CD4-positive, alpha-beta T cell treated with Interferon gamma for 1 hour (primary cell): ENCODE results near the gene WDR19.

ENCODE experiments used
- DNase-seq: peaks from one replicate; pipeline ENCODE4 v3.0.0-alpha.2; 2020

WDR19 gene

DNA sequence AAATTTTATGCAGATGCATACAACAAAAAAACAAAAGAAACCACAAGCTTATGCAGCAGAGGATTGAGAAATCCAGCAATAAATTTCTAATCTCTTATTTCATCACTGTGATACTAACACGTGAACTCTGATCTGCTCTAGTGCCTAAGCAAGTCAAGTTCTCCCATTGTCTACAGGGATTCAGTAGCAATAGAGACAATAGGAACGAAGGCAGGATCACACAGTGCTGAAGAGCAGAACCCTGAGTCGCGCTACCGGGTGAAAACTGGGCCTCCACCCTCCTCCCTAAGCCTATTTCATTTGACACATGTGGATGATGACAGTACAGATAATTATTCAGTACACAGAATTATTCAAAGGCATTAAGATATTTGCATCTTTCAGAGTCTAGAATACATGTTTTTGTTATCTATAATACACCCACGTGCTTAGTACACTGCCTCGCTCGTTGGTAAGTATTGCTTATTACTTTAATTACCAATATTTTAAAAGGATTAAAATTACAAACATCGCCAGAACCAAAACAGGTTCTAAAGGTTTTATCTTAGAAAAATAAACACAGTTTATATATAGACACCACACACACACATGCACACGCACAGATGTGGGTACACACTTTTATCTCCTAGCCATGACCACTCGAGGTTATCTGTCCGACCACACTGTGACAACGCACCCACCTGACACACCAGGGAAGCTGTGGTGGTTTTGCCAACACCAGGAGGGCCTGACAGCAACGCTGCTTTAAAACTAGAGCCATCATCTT, 123.8 kb downstream of the WDR19 start:
- no peak for DNase-seq

DNA sequence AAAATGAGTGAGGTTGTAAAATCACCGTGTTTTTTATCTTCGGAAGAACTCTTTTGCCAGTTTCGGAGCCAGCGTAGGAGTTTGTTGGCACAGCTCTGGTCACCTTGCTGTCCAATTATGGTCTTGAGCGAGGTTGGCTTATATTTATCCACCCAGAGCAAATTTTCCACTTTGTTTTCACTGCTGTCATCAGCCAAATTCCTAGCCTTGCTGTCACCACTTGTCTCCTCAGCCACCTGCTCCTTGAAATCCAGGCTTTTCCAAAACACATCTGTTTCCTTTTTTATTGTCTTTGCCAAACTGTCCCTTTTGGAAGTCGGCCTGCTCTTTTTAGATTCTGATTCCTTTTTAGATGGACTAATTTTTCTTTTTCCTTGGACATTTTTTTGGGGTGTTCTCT, 126.3 kb downstream of the WDR19 start:
- DNase-seq, result no peak

DNA sequence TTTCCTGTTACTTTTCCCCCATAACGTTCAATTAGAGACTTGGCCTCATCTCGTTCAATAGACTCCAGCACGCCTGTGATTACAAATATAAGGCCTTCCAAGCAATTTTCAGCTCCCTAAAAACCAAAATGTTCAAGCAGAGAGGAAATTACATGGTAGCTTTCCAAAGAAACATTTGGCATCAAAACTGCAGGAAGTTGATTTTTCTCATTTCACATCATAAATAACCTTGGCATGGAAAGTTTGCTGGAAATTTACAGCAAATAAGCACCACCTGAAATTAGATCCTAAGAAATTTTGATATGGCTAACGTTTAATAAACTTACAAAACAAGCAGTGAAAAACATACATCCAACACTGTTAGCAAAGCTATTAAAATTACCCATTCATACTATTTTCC, 130.5 kb downstream of the WDR19 start:
- DNase-seq, result no peak

DNA sequence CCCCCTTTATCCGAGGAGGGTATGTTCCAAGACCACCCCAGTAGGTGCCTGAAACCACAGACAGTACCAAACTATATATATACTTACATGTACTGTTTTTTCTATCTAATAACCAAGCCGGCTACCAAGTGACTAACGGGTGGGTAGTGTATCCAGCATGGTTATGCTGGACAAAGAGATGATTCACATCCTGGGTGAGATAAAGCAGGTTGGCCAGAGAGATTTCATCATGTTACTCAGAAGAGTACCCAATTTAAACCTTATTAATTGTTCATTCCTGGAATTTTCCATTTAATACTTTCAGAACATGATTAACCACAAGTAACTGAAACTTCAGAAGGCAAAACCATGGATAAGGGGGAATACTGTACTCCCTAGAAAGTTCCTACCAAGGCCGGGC, 137.3 kb downstream of the WDR19 start:
- no peak for DNase-seq

DNA sequence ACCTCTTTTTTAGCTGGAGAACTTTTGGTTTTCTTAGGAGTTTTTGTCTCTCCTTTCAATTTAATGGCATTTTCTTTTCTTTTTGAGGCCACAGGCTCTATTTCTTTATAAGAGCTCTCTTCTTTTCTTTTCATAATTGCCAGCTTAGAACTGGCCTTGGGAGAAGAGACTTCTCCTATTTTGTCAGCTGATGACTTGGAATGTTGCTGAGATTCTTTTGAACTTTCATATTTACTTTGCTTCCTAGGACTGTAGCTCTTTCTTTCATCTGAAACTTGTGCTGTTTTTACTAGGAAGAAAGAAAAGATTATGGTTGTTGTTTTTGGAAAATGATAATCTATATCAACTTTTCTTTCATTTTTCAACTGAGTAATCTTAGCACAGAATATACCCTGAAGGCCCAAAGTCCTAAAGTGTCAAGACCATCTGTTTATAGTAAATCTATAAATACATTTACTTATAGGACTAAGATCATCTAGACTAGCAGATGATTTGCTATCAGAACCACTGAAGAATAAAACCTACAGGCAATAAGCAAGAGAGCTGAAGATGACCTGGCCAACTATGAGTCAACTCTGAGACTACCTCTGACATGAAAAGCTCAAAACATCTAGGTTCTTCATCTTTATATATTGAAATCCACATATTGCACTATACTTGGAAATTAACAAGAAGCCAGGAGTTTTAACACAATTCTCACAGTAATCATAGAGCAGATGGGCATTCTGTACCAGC, 138.2 kb downstream of the WDR19 start:
- no peak for DNase-seq

DNA sequence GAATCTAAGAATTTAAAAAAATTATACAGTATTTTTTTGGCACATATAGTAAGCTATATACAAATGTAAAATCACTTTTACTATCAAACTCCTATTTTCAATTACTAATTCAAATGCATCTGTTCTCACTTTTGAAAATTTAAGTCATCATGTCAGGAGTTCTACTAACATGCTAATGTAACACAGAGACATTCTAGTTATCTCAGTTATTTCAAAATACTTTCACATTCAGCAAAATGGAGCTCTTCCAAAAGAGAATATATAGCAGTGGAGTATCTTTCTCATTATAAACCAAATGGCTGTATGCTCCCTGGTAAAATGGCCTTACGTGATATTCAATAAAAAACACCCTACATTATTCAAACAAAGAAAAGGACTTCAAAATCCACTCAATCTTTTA, 141.5 kb downstream of the WDR19 start:
- no peak for DNase-seq

DNA sequence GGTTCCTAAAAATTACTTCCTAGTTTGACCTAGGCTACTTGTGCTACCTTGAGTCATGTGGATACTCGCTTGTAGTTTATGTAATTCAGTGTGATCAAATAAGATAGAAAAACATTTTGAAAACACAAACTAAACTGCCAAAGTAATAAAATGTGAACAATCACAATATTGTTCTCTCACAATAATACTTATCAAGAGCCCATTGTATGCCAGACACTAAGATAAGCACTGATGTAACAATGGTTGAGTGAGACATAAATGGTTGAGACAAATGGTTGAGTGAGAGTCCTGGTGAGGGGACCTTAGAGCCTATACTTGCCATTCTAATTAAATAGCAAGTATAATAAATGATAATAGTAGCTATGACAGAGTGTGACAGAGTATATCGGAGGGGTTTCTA, 142.1 kb downstream of the WDR19 start:
- no peak for DNase-seq

DNA sequence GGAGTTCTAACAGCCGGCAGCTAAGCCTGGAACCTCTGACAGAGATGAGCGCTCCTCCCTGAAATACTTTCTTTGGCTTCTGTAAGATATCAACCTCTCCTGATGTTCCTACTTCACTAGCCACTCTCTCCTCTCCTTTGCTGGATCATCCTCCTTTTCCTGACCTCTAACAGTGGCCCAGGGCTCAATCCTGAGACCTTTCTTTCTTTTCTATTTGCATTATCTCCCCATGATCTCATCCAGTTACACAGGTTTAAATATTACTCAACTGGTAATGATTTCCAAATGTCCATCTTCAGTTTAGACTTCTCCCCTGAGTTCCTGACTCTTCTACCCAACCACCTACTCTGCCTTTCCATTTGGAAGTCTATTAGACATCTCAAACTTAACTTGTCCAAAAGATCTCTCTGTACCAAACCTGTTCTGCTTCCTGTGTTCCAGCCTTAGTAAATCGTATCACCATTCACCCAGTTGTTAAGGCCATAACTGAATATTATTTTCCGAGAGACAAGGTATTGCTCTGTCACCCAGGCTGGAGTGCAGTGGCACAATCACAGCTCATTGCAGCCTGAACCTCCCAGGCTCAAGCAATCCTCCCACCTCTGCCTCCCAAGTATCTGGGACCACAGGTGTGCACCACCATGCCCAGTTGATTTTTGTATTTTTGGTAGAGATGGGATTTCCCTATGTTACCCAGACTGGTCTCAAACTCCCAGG, 142.7 kb downstream of the WDR19 start:
- no peak for DNase-seq

DNA sequence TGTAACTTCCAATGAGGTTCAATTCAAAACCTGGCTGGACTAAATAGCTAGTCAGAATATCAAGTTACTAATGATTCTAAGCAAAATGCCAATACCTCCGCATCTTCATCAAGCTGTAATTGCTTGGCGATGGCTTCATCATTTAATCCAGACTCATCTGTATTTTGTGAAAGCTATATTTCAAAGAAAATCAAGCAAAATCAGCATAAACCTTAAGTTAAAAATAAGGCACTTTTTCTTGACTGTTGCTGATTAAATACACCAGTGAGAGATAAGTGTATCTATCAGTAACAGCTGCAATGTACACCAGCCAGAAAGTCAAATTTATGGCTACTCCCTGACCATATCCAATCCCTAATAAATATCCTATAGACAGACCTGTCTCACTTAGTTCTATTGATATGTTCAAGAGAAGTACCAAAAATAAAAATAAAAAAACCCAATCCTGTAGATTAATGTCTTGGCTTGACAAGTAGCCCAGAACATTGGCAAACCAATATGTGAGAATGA, 144.2 kb downstream of the WDR19 start:
- DNase-seq, result no peak

DNA sequence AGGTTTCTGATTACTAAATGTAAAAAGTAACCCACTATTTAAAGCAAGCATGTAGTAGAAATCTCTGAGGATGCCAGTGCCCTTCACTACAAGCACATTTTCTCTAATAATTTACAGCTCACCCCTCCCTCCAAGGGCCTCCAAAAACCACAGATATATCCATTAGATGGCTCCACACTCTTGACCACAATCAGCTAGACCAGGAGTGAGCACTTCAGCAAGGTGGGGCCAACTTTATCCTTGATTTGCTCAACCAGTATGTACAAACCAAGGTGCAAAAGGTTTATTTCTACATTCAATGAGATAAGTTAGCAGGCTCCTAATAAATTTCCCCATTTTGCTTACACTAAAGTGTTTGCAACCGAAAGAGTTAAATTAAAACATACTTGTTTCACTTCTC, 148.0 kb downstream of the WDR19 start:
- DNase-seq, result no peak

DNA sequence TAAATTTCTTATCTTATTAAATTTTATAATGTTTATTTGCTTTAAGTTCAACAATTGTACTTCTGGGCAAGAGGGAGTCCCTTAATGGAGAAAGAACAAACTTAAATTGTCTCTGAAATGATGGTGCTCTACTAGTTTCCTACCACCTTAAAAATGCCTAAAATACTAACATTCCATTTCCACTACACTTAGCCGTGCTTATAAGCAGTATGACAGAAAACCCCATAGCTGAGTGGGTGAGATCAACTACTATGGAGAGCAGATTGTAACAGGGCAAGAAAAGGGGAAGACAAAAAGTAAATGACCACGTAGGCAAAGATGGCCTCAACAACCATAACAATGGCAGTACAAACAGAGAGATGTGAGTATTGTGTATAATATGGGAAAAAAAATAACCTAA, 148.9 kb downstream of the WDR19 start:
- DNase-seq, result no peak
